GM12873 (cell line): Measurements from ENCODE around the gene ESX1.

Experiments used
- CTCF ChIP-seq: IDR thresholded peaks from 2 replicates; pipeline ENCODE4 v1.5.1; 2012; ENCODE audit warnings: low read depth, mild to moderate bottlenecking, moderate library complexity, low read length, control low read depth; ENCODE audit not compliant: insufficient read depth; ENCODE audit errors: missing control alignments

ESX1 gene

GRCh38 chrX:104211187-104211586, 43.5 kb downstream of the ESX1 start:
- no peak for TF ChIP-seq CTCF

GRCh38 chrX:104205548-104205947, 49.2 kb downstream of the ESX1 start:
- no peak for TF ChIP-seq CTCF
